ENCODE results near the gene TBC1D2B.

TBC1D2B gene

DNA sequence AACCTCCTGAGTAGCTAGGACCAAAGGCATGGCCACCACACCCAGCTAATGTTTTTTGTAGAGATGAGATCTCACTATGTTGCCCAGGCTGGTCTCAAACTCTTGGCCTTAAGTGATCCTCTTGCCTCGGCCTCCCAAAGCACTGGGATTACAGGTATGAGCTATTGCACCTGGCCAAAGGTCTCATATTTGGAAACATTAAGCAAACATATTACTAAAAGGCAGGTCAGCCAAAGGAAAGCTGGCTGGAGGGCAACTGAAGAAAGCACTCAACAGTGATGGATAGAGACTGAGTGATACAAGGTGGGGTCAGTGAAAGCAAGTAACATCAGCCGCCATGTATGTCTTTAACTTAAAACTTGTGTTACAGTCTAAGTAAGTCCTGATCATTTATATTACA is 57.5 kb downstream of the TBC1D2B start:
- ChIA-PET CTCF (interaction anchor here (0.6 to 1.7 kb wide), 6 partner anchors 9 to 110 kb away, joined by 3 to 9 read pairs (median 5); no protein-coding TSS in a partner anchor), POLR2A (interaction anchor here (0.6 kb wide), 1 partner anchor 88 kb away, joined by 3 read pairs; no protein-coding TSS in a partner anchor)
- peaks cover 4 to 63% of the 10 kb centered on the region in 2 experiments for H3K36me3 ChIP-seq (ENCODE audit: control insufficient read depth in 2 of 2, insufficient read depth in 1 of 2, low read length in 2 of 2)
- no peaks in the 10 kb centered on the region for H3K4me1 ChIP-seq (ENCODE audit: control insufficient read depth, insufficient read depth, low read length)
- no peaks in the 10 kb centered on the region for H3K9me3 ChIP-seq (ENCODE audit: control insufficient read depth, insufficient read depth, low read depth, low read length)
- no peak overlapping the region for H3K27ac ChIP-seq (ENCODE audit: extremely low read depth, low read depth, low read length)
- no peak overlapping the region for H3K4me3 ChIP-seq (ENCODE audit: low read depth, low read length)
- TF ChIP-seq ZNF76 (tag by site-specific recombination; IDR thresholded peaks at IDR 0.05; ENCODE audit: borderline replicate concordance, low read depth) (no peak), SALL2 (tag by site-specific recombination; IDR thresholded peaks at IDR 0.05; ENCODE audit: borderline replicate concordance) (no peak), ZNF585B (tag by site-specific recombination; IDR thresholded peaks at IDR 0.05) (no peak), ZNF529 (tag by site-specific recombination; IDR thresholded peaks at IDR 0.05; ENCODE audit: insufficient replicate concordance) (no peak), SP2 (tag by site-specific recombination; IDR thresholded peaks at IDR 0.05) (no peak), ZNF707 (tag by site-specific recombination; IDR thresholded peaks at IDR 0.05) (no peak), ZFHX2 (tag by site-specific recombination; conservative IDR thresholded peaks at IDR 0.05) (no peak), ZSCAN16 (tag by site-specific recombination; IDR thresholded peaks at IDR 0.05) (no peak), ZNF366 (tag by site-specific recombination; conservative IDR thresholded peaks at IDR 0.05) (no peak), ZNF239 (tag by site-specific recombination; IDR thresholded peaks at IDR 0.05) (no peak), ZFP69B (tag by site-specific recombination; IDR thresholded peaks at IDR 0.05) (no peak)

DNA sequence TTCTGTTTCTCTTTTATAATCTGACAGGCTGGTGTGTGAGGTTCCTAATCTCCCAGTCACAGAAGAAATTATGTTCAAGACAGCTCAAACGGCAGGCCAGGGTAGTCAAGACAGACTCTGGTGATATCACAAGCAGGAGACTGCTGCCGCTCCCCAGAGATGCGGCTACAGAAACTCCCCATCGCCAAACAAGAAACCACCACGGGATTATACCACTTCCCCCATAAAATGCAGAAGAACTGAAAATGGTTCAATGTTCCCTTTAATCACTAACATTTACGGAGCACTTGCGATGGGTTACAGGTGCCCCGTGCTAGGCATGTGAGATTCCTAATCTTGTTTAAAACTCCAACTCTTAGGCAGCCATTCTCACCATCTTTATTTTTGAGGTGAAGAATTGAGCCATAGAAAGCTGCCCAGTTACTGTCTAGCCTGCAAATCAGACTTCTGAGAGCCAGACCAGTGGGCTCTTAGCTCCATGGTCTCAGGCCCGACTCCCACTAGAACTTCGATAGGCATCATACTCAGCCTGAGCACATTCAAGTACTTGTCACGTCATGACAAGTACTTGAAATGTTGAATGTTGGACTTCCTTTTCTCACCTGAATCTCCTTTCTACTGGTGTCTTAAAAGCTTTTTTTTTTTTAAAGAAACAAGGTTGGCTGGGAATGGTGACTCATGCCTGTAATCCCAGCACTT is 58.4 kb downstream of the TBC1D2B start:
- ChIA-PET CTCF (interaction anchor here (0.7 to 1.7 kb wide), 5 partner anchors 8 to 243 kb away, joined by 3 to 9 read pairs (median 5); no protein-coding TSS in a partner anchor), POLR2A (interaction anchor here (0.7 kb wide), 1 partner anchor 60 kb away, joined by 12 read pairs; no protein-coding TSS in a partner anchor)
- peaks cover 8 to 60% of the 10 kb centered on the region in 2 experiments for H3K36me3 ChIP-seq (ENCODE audit: control insufficient read depth in 2 of 2, insufficient read depth in 1 of 2, low read length in 2 of 2)
- TF ChIP-seq, protein P1, sequence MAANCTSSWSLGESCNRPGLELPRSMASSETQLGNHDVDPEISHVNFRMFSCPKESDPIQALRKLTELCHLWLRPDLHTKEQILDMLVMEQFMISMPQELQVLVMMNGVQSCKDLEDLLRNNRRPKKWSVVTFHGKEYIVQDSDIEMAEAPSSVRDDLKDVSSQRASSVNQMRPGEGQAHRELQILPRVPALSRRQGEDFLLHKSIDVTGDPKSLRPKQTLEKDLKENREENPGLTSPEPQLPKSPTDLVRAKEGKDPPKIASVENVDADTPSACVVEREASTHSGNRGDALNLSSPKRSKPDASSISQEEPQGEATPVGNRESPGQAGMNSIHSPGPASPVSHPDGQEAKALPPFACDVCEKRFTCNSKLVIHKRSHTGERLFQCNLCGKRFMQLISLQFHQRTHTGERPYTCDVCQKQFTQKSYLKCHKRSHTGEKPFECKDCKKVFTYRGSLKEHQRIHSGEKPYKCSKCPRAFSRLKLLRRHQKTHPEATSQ (tag by site-specific recombination; IDR thresholded peaks at IDR 0.05), result no peak
- TF ChIP-seq YY1 (tag by site-specific recombination; IDR thresholded peaks at IDR 0.05) (no peak), ZBTB20 (tag by site-specific recombination; IDR thresholded peaks at IDR 0.05) (no peak), ZNF777 (tag by site-specific recombination; IDR thresholded peaks at IDR 0.05; ENCODE audit: borderline replicate concordance) (no peak), ZFP37 (tag by site-specific recombination; IDR thresholded peaks at IDR 0.05) (no peak), ZNF341 (tag by site-specific recombination; IDR thresholded peaks at IDR 0.05; ENCODE audit: low read depth) (no peak), ZNF274 (IDR thresholded peaks at IDR 0.05; ENCODE audit: low read length) (no peak), ZNF274 (tag by site-specific recombination; IDR thresholded peaks at IDR 0.05; ENCODE audit: borderline replicate concordance) (no peak)
- H3K4me3 ChIP-seq (ENCODE audit: low read depth, low read length), result no peak overlapping the region
- no peaks in the 10 kb centered on the region for H3K4me1 ChIP-seq (ENCODE audit: control insufficient read depth, insufficient read depth, low read length)
- no peak overlapping the region for H3K27ac ChIP-seq (ENCODE audit: extremely low read depth, low read depth, low read length)
- H3K9me3 ChIP-seq (ENCODE audit: control insufficient read depth, insufficient read depth, low read depth, low read length), result no peaks in the 10 kb centered on the region

DNA sequence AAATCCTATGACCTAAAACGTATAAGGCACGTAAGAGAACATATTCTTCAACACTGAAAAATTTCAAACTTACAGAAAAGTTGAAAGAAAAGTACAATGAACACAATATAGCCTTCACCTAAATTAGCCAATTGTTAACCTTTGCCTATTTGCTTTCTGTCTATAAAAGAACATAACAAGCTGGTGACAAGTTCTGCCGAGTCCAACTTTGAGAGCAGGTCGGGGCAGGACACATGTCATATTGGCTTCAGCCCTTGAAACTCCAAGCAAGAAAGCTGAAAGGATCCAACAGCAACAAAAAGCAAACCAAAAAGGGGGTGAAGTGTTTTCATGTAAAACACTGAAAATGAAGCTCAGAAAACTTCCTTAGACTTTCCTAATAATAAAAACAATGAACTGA is 59.1 kb downstream of the TBC1D2B start:
- Histone ChIP-seq H3K4me1 (ENCODE audit: control insufficient read depth, insufficient read depth, low read length) (no peaks in the 10 kb centered on the region), H3K4me3 (ENCODE audit: low read depth, low read length) (no peak overlapping the region), H3K27ac (ENCODE audit: extremely low read depth, low read depth, low read length) (no peak overlapping the region), H3K9me3 (ENCODE audit: control insufficient read depth, insufficient read depth, low read depth, low read length) (no peaks in the 10 kb centered on the region), H3K36me3 (ENCODE audit: control insufficient read depth in 2 of 2, insufficient read depth in 1 of 2, low read length in 2 of 2) (peaks cover 12 to 60% of the 10 kb centered on the region in 2 experiments)
- ChIA-PET CTCF (interaction anchor here (0.6 to 1.7 kb wide), 2 partner anchors 45 to 90 kb away, joined by 4 to 9 read pairs; no protein-coding TSS in a partner anchor), POLR2A (no interaction called here)
- no peak for TF ChIP-seq ZNF174 (tag by site-specific recombination; IDR thresholded peaks at IDR 0.05)
- TF ChIP-seq MEIS1 (CRISPR knock-in tag; IDR thresholded peaks at IDR 0.05; ENCODE audit: borderline replicate concordance), result no peak
- no peak for TF ChIP-seq ZNF660 (tag by site-specific recombination; IDR thresholded peaks at IDR 0.05)
- no peak for TF ChIP-seq ZNF624 (tag by site-specific recombination; IDR thresholded peaks at IDR 0.05)
- no peak for TF ChIP-seq PRDM1 (tag by site-specific recombination; IDR thresholded peaks at IDR 0.05)
- no peak for TF ChIP-seq MYNN (tag by site-specific recombination; IDR thresholded peaks at IDR 0.05; ENCODE audit: borderline replicate concordance)
- no peak for TF ChIP-seq ZBTB8A (tag by site-specific recombination; IDR thresholded peaks at IDR 0.05)
- no peak for TF ChIP-seq OSR2 (tag by site-specific recombination; IDR thresholded peaks at IDR 0.05)
- no peak for TF ChIP-seq ZNF2 (tag by site-specific recombination; IDR thresholded peaks at IDR 0.05)
- no peak for TF ChIP-seq ZIC2 (tag by site-specific recombination; IDR thresholded peaks at IDR 0.05)
- TF ChIP-seq TCF7L2 (IDR thresholded peaks at IDR 0.05; ENCODE audit: borderline replicate concordance, low read depth, low read length), result no peak
- TF ChIP-seq, protein P1 (tag by site-specific recombination; IDR thresholded peaks at IDR 0.05), result no peak
- TF ChIP-seq ZNF707 (tag by site-specific recombination; IDR thresholded peaks at IDR 0.05), result no peak
- no peak for TF ChIP-seq ZNF302 (tag by site-specific recombination; IDR thresholded peaks at IDR 0.05; ENCODE audit: low read depth)

Data from HEK293 (cell line).